Right lobe of liver (tissue), 4 donors: ENCODE results near the gene NTN1.

Experiments
- CTCF ChIP-seq, 4 donors: fragments of 200-600 bp in 3 of 4; fragments of 450-650 bp in 1 of 4; IDR thresholded peaks; one replicate each; pipeline versions ENCODE4 v1.5.1 to v1.8.0; 2016 to 2022; ENCODE audit warnings: antibody characterized with exemption in 4 of 4, mild to moderate bottlenecking in 2 of 4
- POLR2A ChIP-seq: fragments of 450-650 bp; IDR thresholded peaks from one replicate; pipeline ENCODE4 v1.6.1; 2017; ENCODE audit warnings: antibody characterized with exemption, mild to moderate bottlenecking
- donor health status: DM: no; HTN: no; CAD: no.
- donor health status: DM: no; HTN: no; CAD: no.
- donor health status: DM: no; HTN: yes; CAD: no.

GRCh38 chr17:9174312-9174711, 153.0 kb downstream of the NTN1 start:
- TF ChIP-seq POLR2A (no peak), CTCF (IDR thresholded peaks at IDR 0.05) (no peak)
